ENCODE measurements around the gene ATP1A4. TPM values are rescaled to one million over a fixed set of nuclear protein-coding genes. Genes with fewer than 3 reads are reported as not detected.
A peak's percentile ranks its signal among the peaks of the same experiment; 100 is the strongest.

The ATP1A4 gene
- total and polyA plus RNA-seq, 9 donors, result 0.44 to 3.4 (median 1.4) TPM

GRCh38 chr1:160209321-160210046 lies 58.1 kb downstream of the ATP1A4 start:
- peak overlapping the region; percentile 83 for H3K27ac ChIP-seq (ENCODE audit: low read length)

GRCh38 chr1:160210561-160210960 lies 59.2 kb downstream of the ATP1A4 start:
- 60% methylated on average over 1 of the region's 5 CpGs for WGBS (ENCODE audit: insufficient coverage)
- H3K9me3 ChIP-seq (replicated peaks; ENCODE audit: control insufficient read depth, low read depth, low read length), result no peaks in the 10 kb centered on the region
- no peaks in the 10 kb centered on the region for H3K27me3 ChIP-seq (ENCODE audit: control insufficient read depth, insufficient read depth, low read length)
- no peak overlapping the region for H3K4me3 ChIP-seq (ENCODE audit: low read length)
- no peak for DNase-seq
- peaks cover 77% of the 10 kb centered on the region for H3K36me3 ChIP-seq (ENCODE audit: control insufficient read depth, insufficient read depth, low read length)
- H3K4me1 ChIP-seq (ENCODE audit: control insufficient read depth, insufficient read depth, low read length), result peaks cover 51% of the 10 kb centered on the region
- no peak overlapping the region for H3K27ac ChIP-seq (ENCODE audit: low read length)

More at GRCh38 chr1:160209321-160210046, 58.1 kb downstream of the ATP1A4 start:
- WGBS (ENCODE audit: insufficient coverage), result 44% methylated on average over 4 of the region's 7 CpGs
- Histone ChIP-seq H3K9me3 (replicated peaks; ENCODE audit: control insufficient read depth, low read depth, low read length) (no peaks in the 10 kb centered on the region), H3K36me3 (ENCODE audit: control insufficient read depth, insufficient read depth, low read length) (peaks cover 66% of the 10 kb centered on the region), H3K27me3 (ENCODE audit: control insufficient read depth, insufficient read depth, low read length) (no peaks in the 10 kb centered on the region), H3K4me3 (ENCODE audit: low read length) (no peak overlapping the region), H3K4me1 (ENCODE audit: control insufficient read depth, insufficient read depth, low read length) (peaks cover 56% of the 10 kb centered on the region)
- DNase-seq, result no peak

- no peaks in the 10 kb centered on the region for H3K27me3 ChIP-seq (ENCODE audit: control insufficient read depth, insufficient read depth, low read length)
- H3K27ac ChIP-seq (ENCODE audit: low read length), result no peak overlapping the region
- peaks cover 84% of the 10 kb centered on the region for H3K36me3 ChIP-seq (ENCODE audit: control insufficient read depth, insufficient read depth, low read length)
- no peak overlapping the region for H3K4me3 ChIP-seq (ENCODE audit: low read length)
- H3K4me1 ChIP-seq (ENCODE audit: control insufficient read depth, insufficient read depth, low read length), result peaks cover 47% of the 10 kb centered on the region
- WGBS (ENCODE audit: insufficient coverage), result 75% methylated on average over 7 of the region's 10 CpGs
- H3K9me3 ChIP-seq (replicated peaks; ENCODE audit: control insufficient read depth, low read depth, low read length), result no peaks in the 10 kb centered on the region
- no peak for DNase-seq
Measured at GRCh38 chr1:160211046-160211790, 59.8 kb downstream of the ATP1A4 start.

GRCh38 chr1:160214481-160215140 lies 63.2 kb downstream of the ATP1A4 start:
- Histone ChIP-seq H3K9me3 (replicated peaks; ENCODE audit: control insufficient read depth, low read depth, low read length) (no peaks in the 10 kb centered on the region), H3K36me3 (ENCODE audit: control insufficient read depth, insufficient read depth, low read length) (peaks cover 93% of the 10 kb centered on the region), H3K4me1 (ENCODE audit: control insufficient read depth, insufficient read depth, low read length) (peaks cover 32% of the 10 kb centered on the region), H3K27me3 (ENCODE audit: control insufficient read depth, insufficient read depth, low read length) (no peaks in the 10 kb centered on the region), H3K27ac (ENCODE audit: low read length) (no peak overlapping the region), H3K4me3 (ENCODE audit: low read length) (no peak overlapping the region)
- no peak for DNase-seq
- WGBS (ENCODE audit: insufficient coverage), result no CpG with 5 or more reads among the region's 3 CpGs

GRCh38 chr1:160216301-160216700 lies 64.9 kb downstream of the ATP1A4 start:
- Histone ChIP-seq H3K36me3 (ENCODE audit: control insufficient read depth, insufficient read depth, low read length) (peaks cover 95% of the 10 kb centered on the region), H3K9me3 (replicated peaks; ENCODE audit: control insufficient read depth, low read depth, low read length) (no peaks in the 10 kb centered on the region), H3K4me1 (ENCODE audit: control insufficient read depth, insufficient read depth, low read length) (peaks cover 22% of the 10 kb centered on the region), H3K27me3 (ENCODE audit: control insufficient read depth, insufficient read depth, low read length) (no peaks in the 10 kb centered on the region), H3K4me3 (ENCODE audit: low read length) (no peak overlapping the region), H3K27ac (ENCODE audit: low read length) (no peak overlapping the region)
- DNase-seq, result no peak

GRCh38 chr1:160217481-160218051 lies 66.2 kb downstream of the ATP1A4 start:
- WGBS (ENCODE audit: insufficient coverage), result 20% methylated on average over 3 of the region's 10 CpGs
- peaks cover 89% of the 10 kb centered on the region for H3K36me3 ChIP-seq (ENCODE audit: control insufficient read depth, insufficient read depth, low read length)
- H3K9me3 ChIP-seq (replicated peaks; ENCODE audit: control insufficient read depth, low read depth, low read length), result no peaks in the 10 kb centered on the region
- peak; percentile 80 for DNase-seq
- H3K27me3 ChIP-seq (ENCODE audit: control insufficient read depth, insufficient read depth, low read length), result no peaks in the 10 kb centered on the region
- peaks cover 22% of the 10 kb centered on the region for H3K4me1 ChIP-seq (ENCODE audit: control insufficient read depth, insufficient read depth, low read length)
- peak overlapping the region; percentile 60 for H3K27ac ChIP-seq (ENCODE audit: low read length)
- no peak overlapping the region for H3K4me3 ChIP-seq (ENCODE audit: low read length)

- peaks cover 90% of the 10 kb centered on the region for H3K36me3 ChIP-seq (ENCODE audit: control insufficient read depth, insufficient read depth, low read length)
- no peaks in the 10 kb centered on the region for H3K27me3 ChIP-seq (ENCODE audit: control insufficient read depth, insufficient read depth, low read length)
- DNase-seq, result peak; percentile 80
- peak overlapping the region; percentile 56 for H3K27ac ChIP-seq (ENCODE audit: low read length)
- WGBS (ENCODE audit: insufficient coverage), result 27% methylated on average over 1 of the region's 4 CpGs
- H3K4me1 ChIP-seq (ENCODE audit: control insufficient read depth, insufficient read depth, low read length), result peaks cover 22% of the 10 kb centered on the region
- H3K4me3 ChIP-seq (ENCODE audit: low read length), result no peak overlapping the region
- no peaks in the 10 kb centered on the region for H3K9me3 ChIP-seq (replicated peaks; ENCODE audit: control insufficient read depth, low read depth, low read length)
Measured at GRCh38 chr1:160219062-160219929, 67.9 kb downstream of the ATP1A4 start.

- no peak for DNase-seq
- peaks cover 90% of the 10 kb centered on the region for H3K36me3 ChIP-seq (ENCODE audit: control insufficient read depth, insufficient read depth, low read length)
- H3K27me3 ChIP-seq (ENCODE audit: control insufficient read depth, insufficient read depth, low read length), result no peaks in the 10 kb centered on the region
- no peaks in the 10 kb centered on the region for H3K9me3 ChIP-seq (replicated peaks; ENCODE audit: control insufficient read depth, low read depth, low read length)
- H3K4me1 ChIP-seq (ENCODE audit: control insufficient read depth, insufficient read depth, low read length), result peaks cover 22% of the 10 kb centered on the region
- H3K4me3 ChIP-seq (ENCODE audit: low read length), result no peak overlapping the region
- WGBS (ENCODE audit: insufficient coverage), result 93% methylated on average over 2 of the region's 2 CpGs
- no peak overlapping the region for H3K27ac ChIP-seq (ENCODE audit: low read length)
Measured at GRCh38 chr1:160220301-160220700, 68.9 kb downstream of the ATP1A4 start.

GRCh38 chr1:160221089-160221488 lies 69.7 kb downstream of the ATP1A4 start:
- Histone ChIP-seq H3K4me1 (ENCODE audit: control insufficient read depth, insufficient read depth, low read length) (peaks cover 22% of the 10 kb centered on the region), H3K9me3 (replicated peaks; ENCODE audit: control insufficient read depth, low read depth, low read length) (no peaks in the 10 kb centered on the region), H3K36me3 (ENCODE audit: control insufficient read depth, insufficient read depth, low read length) (peaks cover 87% of the 10 kb centered on the region), H3K27me3 (ENCODE audit: control insufficient read depth, insufficient read depth, low read length) (no peaks in the 10 kb centered on the region), H3K4me3 (ENCODE audit: low read length) (no peak overlapping the region), H3K27ac (ENCODE audit: low read length) (no peak overlapping the region)
- DNase-seq, result no peak
